Heart right ventricle (tissue), 16 donors: ENCODE data around the gene SH3D21. TPM values are rescaled to one million over a fixed set of nuclear protein-coding genes. Genes with fewer than 3 reads are reported as not detected.

Experiments used
- ATAC-seq, 8 donors: fragments of 200-7000 bp; cut with Tn5 transposase; one replicate each; pipeline ENCODE4 v1.9.1; 2020; ENCODE audit warnings: mild to moderate bottlenecking in 8 of 8, moderate library complexity in 8 of 8, moderate number of reproducible peaks in 1 of 8
- DNase-seq, 2 donors: peaks; one replicate each; pipeline ENCODE4 v3.0.0-alpha.2; 2020
- H3K27ac ChIP-seq, 10 donors: fragments of 200-600 bp; sonication (generic) in 2 of 10; one replicate each; pipeline versions ENCODE4 v1.5.0 to v1.8.0; 2020 to 2022; ENCODE audit warnings: mild to moderate bottlenecking in 3 of 10
- H3K27me3 ChIP-seq, 7 donors: fragments of 200-600 bp; one replicate each; pipeline ENCODE4 v1.8.0; 2021 to 2022; ENCODE audit warnings: mild to moderate bottlenecking in 2 of 7
- H3K36me3 ChIP-seq, 9 donors: fragments of 200-600 bp; sonication (generic) in 1 of 9; one replicate each; pipeline versions ENCODE4 v1.5.0 to v1.8.0; 2020 to 2022; ENCODE audit warnings: mild to moderate bottlenecking in 2 of 9
- H3K4me1 ChIP-seq, 9 donors: fragments of 200-600 bp; sonication (generic) in 1 of 9; one replicate each; pipeline versions ENCODE4 v1.5.0 to v1.8.0; 2020 to 2022; ENCODE audit warnings: mild to moderate bottlenecking in 4 of 9
- H3K4me3 ChIP-seq, 10 donors: fragments of 200-600 bp; sonication (generic) in 2 of 10; one replicate each; pipeline versions ENCODE4 v1.5.0 to v1.8.0; 2020 to 2022; ENCODE audit warnings: mild to moderate bottlenecking in 7 of 10, moderate library complexity in 2 of 10
- H3K9me3 ChIP-seq, 11 donors: fragments of 200-600 bp in 10 of 11; sonication (generic) in 2 of 11; one replicate each; pipeline versions ENCODE4 v1.5.0 to v1.8.0; 2013 to 2022; ENCODE audit warnings: mild to moderate bottlenecking in 2 of 11, control low read depth in 1 of 11, moderate library complexity in 1 of 11
- WGBS, 2 donors: extraction: QIAGEN DNeasy Blood & Tissue Kit; methylation state at CpG; one replicate each; pipeline ENCODE4 v1.1.7; 2013; ENCODE audit warnings: inconsistent platforms in 1 of 2; 5-methylcytosine and 5-hydroxymethylcytosine counted together
- intact Hi-C, 10 donors: fragments of 100-400 bp; cut with DNase I; formaldehyde crosslinking; loops; one replicate each; pipeline versions ENCODE4 v1.11.1 to v1.14.2; 2022
- polyA plus RNA-seq, 2 donors: library from polyadenylated mRNA; stranded (reverse); fragments of 200-250 nt; gene quantifications; one replicate each; pipeline ENCODE4 v1.2.3, GENCODE V29; 2013
- total RNA-seq, 10 donors: library from RNA; stranded (reverse); fragmentation: NEBNext Ultra II Directional in 3 of 10; extraction: Animal tissue kit (Norgen Biotek cat#: 25700) in 3 of 10; gene quantifications; one replicate each; pipeline versions ENCODE4 v1.2.1 to v1.2.4, GENCODE V29; 2021 to 2023
- TF ChIP-seq, protein P1 (sequence below), 9 donors: fragments of 200-600 bp; sonication (generic) in 2 of 9; IDR thresholded peaks; one replicate each; pipeline versions ENCODE4 v1.5.0 to v1.8.0; 2021 to 2022; ENCODE audit warnings: antibody characterized with exemption in 9 of 9, mild to moderate bottlenecking in 5 of 9, moderate library complexity in 1 of 9
- donor health status: Arrhythmogenic right ventricular cardiomyopathy.
- donor health status: ischemic (EF 13 %, LVEDD 7.1; RV severe dilation, severe dysfunction).
- donor health status: healthy with polysubstance abuse.
- donor health status: DM: no; HTN: yes; CAD: no.
- donor health status: DM: no; HTN: no; CAD: no.
- donor health status: ischemic (EF 25% LVEDD 6.9; RV normal size, moderate dysfunction).
- donor health status: ischemic (EF 25% LVEDD 5.7; RV mildly dilated, moderate dysfunction).
- donor health status: healthy.
- donor health status: DM: yes; HTN: yes; CAD: no.
- donor health status: Ischemic cardiomyopathy.
- donor health status: ischemic (EF 35%, LVEDD 5.7; RV mildly dilated, moderate dysfunction).
- donor health status: nonischemic (EF 11% LVEDD 7.7; RV severe dilation, severe dysfunction).
- donor health status: DM: yes; HTN: yes; CAD: no.
- donor health status: PGD.
- donor health status: ischemic (EF 29% LVEDD 5.4; RV normal size, mild dysfunction).
- donor health status: nonischemic (EF 23%, LVEDD 6.1; RV moderate dilation, normal function).

SH3D21 gene
- total and polyA plus RNA-seq, 12 donors = 0.58 to 4.8 (median 1.7) TPM

DNA sequence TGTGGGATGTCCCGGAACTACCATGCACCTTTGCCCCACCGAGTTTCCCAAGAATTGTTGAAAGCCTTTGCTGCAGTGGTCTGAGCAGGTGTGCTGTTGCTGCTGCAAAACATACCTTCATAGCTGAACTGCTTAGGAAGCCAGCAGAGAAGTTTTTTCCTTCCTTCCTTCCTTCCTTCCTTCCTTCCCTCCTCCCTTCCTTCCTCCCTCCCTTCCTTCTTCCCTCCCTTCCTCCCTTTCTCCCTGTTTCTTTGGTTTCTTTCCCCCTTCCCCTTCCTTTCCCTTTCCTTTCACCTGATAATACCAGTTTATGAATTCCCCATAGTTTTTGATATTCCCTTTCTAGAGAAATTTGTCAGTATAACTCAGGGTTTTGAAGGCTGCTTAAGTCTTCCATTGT is 10.8 kb upstream of the SH3D21 start:
- Histone ChIP-seq H3K27ac (no peak overlapping the region), H3K27me3 (no peaks in the 10 kb centered on the region), H3K4me3 (no peak overlapping the region), H3K36me3 (peaks cover 0 to 98% (median 55%) of the 10 kb centered on the region in 9 donors), H3K4me1 (peaks cover 0 to 27% (median 15%) of the 10 kb centered on the region in 9 donors), H3K9me3 (no peaks in the 10 kb centered on the region)
- intact Hi-C loops = loop anchor here in 2 of 10 donors (10.0 kb wide), 2 partner anchors 151 to 201 kb away; partner anchors contain the start of gene TRAPPC3 (in 1 of the 2)
- TF ChIP-seq, protein P1, sequence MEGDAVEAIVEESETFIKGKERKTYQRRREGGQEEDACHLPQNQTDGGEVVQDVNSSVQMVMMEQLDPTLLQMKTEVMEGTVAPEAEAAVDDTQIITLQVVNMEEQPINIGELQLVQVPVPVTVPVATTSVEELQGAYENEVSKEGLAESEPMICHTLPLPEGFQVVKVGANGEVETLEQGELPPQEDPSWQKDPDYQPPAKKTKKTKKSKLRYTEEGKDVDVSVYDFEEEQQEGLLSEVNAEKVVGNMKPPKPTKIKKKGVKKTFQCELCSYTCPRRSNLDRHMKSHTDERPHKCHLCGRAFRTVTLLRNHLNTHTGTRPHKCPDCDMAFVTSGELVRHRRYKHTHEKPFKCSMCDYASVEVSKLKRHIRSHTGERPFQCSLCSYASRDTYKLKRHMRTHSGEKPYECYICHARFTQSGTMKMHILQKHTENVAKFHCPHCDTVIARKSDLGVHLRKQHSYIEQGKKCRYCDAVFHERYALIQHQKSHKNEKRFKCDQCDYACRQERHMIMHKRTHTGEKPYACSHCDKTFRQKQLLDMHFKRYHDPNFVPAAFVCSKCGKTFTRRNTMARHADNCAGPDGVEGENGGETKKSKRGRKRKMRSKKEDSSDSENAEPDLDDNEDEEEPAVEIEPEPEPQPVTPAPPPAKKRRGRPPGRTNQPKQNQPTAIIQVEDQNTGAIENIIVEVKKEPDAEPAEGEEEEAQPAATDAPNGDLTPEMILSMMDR (IDR thresholded peaks at IDR 0.05) = no peak
- ATAC-seq = no peak
- 64 to 88% methylated on average over 2 of the region's 2 CpGs for WGBS, 2 donors
- DNase-seq = no peak

DNA sequence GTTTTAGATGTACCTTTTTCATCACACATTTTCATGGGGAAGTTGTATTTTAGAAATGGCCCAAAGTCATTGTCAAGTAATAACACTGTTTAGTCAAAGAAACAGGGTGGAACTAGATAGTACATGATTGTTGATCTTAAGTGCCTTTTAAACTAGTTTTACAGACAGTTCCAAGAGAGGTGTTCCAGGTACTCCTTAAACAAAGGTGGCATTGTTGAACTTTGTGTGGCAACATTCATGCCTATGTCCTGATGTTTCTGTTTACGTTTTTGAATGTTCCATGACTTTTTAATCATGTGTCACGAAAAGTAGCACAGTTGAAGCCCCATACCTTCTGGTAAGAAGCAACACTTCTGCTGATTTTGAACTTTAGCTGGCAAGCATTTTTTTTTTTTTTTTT is 9.1 kb upstream of the SH3D21 start:
- Histone ChIP-seq H3K27ac (no peak overlapping the region), H3K4me1 (peaks cover 0 to 24% (median 11%) of the 10 kb centered on the region in 9 donors), H3K27me3 (no peaks in the 10 kb centered on the region), H3K9me3 (no peaks in the 10 kb centered on the region), H3K4me3 (no peak overlapping the region), H3K36me3 (peaks cover 0 to 98% (median 59%) of the 10 kb centered on the region in 9 donors)
- intact Hi-C loops = loop anchor here in 2 of 10 donors (10.0 kb wide), 2 partner anchors 152 to 202 kb away; partner anchors contain the start of gene TRAPPC3 (in 1 of the 2)
- no peak for DNase-seq
- TF ChIP-seq, protein P1 (IDR thresholded peaks at IDR 0.05) = no peak
- 92 to 96% methylated on average over 2 of the region's 2 CpGs for WGBS, 2 donors
- ATAC-seq = no peak

DNA sequence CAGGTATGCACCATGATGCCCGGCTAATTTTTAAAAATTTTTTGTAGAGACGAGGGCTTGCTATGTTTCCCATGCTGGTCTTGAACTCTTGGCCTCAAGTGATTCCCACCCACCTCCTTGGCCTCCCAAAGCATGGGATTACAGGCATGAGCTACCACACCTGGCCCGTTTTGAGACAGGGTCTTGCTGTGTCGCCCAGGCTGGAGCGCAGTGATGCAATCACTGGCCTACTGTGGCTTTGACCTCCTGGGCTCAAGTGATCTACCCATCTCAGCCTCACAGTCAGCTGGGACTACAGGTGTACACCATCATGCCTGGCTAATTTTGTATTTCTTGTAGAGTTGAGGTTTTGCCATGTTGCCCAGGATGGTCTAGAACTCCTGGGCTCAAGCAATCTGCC is 7.5 kb upstream of the SH3D21 start:
- ATAC-seq (peak in 1 of 8 donors; percentile 6), DNase-seq (no peak)
- TF ChIP-seq, protein P1 (IDR thresholded peaks at IDR 0.05) = no peak
- Histone ChIP-seq H3K36me3 (peaks cover 0 to 100% (median 62%) of the 10 kb centered on the region in 9 donors), H3K27ac (no peak overlapping the region), H3K9me3 (no peaks in the 10 kb centered on the region), H3K27me3 (no peaks in the 10 kb centered on the region), H3K4me1 (peaks cover 0 to 24% (median 11%) of the 10 kb centered on the region in 9 donors), H3K4me3 (no peak overlapping the region)
- intact Hi-C loops = loop anchor here in 2 of 10 donors (10.0 kb wide), 2 partner anchors 154 to 204 kb away; partner anchors contain the start of gene TRAPPC3 (in 1 of the 2)
- 91 to 92% methylated on average over 5 of the region's 5 CpGs for WGBS, 2 donors

DNA sequence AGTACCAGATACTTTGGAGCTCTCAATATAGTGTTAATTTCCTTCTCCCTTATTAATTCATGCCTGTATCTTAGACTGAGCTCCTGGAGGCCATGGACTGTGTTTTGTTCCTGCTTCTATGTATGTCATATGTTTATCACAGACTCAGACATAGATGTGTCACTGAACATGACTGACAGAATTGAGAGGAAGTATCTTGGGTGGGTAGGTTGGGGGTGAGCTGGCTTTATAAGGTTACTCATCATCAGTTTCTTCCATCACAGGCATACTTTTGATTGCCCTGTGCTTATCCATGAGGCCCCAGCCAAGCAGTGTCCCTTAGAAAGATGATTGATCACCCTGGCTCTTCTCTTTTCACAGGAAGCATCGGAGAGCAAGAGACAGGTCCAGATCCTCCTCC is 5.6 kb upstream of the SH3D21 start:
- intact Hi-C loops = loop anchor here in 3 of 10 donors (10.0 kb wide), 2 partner anchors 64 to 114 kb away; no protein-coding TSS in a partner anchor
- WGBS, 2 donors = 93 to 100% methylated on average over 1 of the region's 1 CpG
- H3K36me3 ChIP-seq = peaks cover 0 to 100% (median 72%) of the 10 kb centered on the region in 9 donors
- no peak for ATAC-seq
- DNase-seq = no peak
- TF ChIP-seq, protein P1 (IDR thresholded peaks at IDR 0.05) = no peak
- H3K27me3 ChIP-seq = no peaks in the 10 kb centered on the region
- H3K27ac ChIP-seq = peak overlapping the region in 3 of 10 donors; percentile 35 to 59 (median 52)
- H3K9me3 ChIP-seq = no peaks in the 10 kb centered on the region
- H3K4me1 ChIP-seq = peaks cover 0 to 38% (median 9%) of the 10 kb centered on the region in 9 donors
- no peak overlapping the region for H3K4me3 ChIP-seq
